ENCODE data around the gene JHY.

JHY gene

DNA sequence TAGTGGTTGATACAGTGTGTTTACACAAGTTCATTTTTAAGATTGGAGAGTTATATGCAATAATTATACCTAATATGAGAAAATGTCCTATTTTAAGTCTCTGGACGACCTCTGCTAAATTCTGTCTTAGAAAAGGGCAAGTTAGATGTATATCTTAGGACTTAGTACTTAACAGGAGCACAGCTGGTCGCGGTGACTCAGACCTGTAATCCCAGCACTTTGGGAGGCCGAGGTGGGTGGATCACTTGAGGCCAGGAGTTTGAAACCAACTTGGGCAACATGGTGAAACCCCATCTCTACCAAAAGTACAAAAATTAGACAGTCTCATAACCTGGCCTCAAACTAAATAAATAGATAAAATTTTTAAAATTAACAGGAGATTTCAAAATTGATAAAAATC lies 71.9 kb downstream of the JHY start:
- no peak for DNase-seq (ENCODE audit: low read depth)

DNA sequence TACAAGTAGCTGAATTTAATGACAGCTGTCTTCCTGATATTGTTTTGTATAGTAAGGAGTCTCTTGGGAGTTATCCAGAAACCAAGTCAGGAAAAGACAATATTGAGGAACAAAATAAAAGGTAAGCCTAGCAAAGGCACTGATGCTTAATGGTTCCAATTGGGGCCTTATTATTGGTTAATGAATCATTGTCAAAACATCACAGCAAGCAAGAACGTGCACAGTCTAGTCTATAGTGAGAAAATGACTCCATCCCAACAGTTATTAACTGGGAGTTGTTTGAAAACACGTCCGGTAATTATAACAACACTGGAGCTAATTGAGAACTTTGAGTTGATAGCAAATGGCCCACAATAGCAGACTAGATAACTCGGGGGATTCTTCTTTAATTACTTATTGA lies 81.4 kb downstream of the JHY start:
- DNase-seq (ENCODE audit: low read depth): no peak

DNA sequence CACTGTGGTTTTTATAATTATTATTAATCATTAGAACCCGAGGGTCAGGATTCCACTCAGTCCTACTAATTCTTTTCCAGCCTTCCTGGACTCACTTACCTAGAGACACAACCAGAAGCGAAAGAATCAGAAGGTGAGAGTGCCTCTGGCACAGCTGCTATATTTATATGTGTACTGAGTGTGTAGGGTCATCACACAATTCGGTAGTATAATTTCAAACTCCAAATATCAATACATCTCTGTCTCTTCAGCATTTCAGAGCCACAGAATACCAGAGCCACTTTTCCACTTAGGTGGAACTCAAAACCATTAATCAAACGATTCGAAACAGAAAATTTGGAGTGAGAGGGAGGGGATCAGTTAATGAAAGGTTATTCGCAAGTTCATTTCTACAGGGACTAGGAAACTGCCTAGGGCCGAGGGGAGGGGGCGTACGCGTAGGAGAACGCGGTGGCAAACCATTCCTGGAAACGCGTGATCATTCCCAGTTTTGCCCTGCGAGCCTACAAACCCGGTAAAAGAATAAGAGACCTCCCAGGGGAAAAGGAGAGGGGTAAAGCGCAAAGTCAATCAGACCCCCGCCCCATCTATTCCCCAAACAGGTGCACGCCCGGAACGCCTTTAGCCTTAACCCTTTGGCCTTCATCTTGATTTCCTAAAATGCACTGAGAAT lies 93.6 kb downstream of the JHY start:
- DNase-seq (ENCODE audit: low read depth): no peak

DNA sequence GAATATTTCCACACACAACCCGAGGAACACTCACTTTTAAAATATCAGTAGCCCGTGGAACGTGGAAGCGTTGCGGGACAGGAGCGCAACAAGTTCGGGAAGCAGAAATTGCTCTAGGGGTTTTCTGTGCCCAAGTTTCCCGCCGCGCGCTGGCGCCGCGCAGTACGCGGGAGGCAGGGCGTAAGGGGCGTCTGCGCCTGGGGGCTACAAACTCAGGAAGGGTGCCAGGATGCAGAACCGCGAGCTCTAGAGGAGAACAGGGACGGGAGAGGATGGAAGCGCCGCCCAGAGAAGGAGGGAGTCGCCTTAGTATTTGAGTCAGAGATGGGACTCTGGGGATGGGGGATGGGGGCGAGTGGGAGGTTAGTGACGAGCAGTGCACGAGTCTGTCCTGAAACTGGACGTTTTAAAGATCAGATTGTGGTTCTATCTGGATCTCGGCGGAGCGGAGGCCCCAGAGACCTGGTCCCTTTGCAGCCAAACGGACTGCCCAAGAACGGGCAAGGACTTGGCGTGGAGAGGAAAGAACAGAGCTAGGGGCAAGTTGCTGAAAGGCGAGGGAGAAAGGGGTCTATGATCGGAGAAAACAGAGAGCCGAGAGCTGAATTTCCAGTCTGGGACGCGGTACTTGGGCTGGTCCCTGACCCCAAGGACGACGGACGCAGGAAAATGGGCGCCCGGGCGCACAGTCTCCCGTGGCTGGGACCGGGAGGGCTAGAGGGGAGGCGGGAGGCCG lies 94.3 kb downstream of the JHY start:
- DNase-seq (ENCODE audit: low read depth): no peak

DNA sequence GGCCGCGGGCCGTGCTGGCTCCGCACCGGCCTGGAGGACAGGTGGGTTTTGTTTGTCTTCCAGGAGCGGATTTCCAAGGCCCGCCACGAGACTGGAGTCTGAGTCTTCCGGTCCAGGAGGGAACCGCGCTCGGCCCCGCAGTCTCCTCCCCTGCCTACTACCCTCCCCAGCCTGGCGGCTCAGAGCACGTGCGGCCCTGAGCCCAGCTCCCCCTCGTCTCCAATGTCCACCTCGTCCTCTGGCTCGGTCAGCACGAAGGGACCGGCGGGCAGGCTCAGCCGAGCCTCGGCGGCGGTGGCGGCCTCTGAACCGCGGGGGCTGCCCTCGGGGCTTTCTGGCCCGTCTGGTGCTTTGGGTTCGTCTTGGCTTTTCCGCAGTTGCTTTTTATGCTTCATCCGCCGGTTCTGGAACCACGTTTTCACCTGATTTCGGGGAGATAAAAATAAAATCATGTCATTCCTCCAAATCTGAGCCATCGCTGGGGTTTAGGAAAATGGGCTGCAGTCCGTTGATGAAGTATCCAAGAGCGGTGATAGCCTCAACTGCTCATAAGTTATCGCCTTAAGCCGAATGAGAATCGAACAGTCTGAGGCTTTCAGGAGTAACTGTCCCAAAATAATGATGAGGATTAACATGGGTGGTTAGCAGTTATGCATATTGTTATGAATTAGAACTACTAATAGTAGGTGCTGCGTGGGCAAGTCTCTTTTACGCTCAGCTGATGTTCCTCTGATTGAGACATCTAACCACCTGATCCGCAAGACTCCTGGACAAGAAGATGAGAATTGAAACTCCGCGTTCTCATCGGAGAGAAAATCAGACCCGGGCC lies 95.1 kb downstream of the JHY start:
- no peak for DNase-seq (ENCODE audit: low read depth)

DNA sequence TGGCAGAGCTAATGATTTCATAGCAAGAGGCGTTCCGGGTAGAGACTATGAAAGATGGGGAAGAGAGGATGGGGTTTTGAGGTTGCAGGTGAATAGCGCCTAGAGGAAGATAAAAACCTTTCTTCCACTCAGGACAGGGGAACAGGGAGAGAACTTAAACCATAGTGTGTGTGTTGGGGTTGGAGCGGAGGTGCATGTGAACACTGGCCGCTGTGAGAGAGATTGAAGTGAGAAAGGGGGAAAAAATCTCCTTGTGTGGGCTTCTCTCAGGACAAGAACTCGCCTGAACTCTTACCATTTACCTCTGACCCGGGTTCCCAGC lies 95.7 kb downstream of the JHY start:
- no peak for DNase-seq (ENCODE audit: low read depth)

DNA sequence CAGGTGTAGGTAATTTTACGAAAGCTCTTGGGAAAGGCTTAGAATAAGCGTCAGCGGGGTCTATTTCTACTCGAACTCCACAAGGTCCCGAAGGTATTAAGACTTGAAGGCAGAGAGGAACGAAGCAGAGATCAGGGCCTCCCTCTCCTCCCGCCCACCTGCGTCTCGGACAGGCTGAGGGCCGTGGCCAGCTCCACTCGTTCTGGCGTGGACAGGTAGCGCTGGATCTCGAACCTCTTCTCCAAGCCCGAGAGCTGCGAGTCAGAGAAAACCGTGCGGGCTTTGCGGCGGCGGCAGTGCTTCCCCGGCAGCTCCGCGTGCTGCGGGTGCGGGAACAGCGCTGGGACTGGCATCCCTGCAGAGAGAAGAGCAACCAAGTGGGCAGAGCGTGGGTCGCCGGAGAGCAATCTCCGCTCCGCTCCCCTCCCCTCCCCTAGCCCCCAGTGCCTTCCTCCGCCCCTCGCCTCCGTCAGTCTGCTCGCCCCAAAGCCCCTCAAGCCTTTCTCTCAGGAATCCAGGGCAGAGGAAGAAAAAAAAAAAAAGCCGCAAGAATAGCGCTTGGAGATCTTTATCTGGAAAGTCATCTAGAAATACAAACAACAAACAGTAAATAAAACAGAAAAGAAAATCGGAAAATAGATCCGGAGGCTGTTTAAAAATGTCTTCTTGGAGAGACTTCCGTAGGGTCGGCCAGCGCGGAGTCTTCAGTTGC lies 96.7 kb downstream of the JHY start:
- no peak for DNase-seq (ENCODE audit: low read depth)

DNA sequence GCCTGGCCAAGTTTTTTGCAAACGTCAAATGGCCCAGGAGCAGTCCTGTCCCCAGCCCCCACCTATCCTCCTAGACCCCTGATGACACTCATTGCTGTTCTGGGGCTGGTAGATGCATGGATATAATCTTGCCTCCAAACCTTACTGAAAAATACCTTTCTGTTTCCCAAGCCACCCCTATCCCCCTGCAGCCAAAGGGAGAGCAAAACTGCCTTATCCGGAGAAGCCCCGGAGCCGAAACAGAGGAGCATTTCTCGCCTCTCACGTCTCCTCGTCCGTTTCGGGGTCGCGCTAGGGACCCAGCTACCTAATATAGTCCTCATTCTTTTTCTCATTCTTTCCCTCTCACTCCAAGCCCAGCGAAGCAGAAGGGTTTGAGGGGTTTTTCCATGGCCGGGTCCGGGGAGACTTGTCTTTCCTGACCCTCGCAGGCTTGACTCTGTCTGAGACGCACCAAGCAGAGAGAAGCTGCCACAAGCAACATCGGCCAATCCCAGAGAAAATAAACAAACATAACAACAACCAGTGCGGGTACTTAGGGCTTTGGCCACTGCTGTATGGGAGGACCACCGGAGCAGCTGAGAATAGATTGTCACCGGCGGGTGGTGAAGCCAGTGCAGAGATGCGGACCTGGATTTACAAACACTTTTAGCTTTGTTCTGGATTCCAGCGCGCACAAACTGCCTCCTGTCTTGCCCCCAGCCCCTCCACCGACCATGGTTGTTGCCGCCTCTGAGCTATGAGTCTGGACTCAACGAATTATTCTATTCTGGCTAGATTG lies 97.4 kb downstream of the JHY start:
- no peak for DNase-seq (ENCODE audit: low read depth)

DNA sequence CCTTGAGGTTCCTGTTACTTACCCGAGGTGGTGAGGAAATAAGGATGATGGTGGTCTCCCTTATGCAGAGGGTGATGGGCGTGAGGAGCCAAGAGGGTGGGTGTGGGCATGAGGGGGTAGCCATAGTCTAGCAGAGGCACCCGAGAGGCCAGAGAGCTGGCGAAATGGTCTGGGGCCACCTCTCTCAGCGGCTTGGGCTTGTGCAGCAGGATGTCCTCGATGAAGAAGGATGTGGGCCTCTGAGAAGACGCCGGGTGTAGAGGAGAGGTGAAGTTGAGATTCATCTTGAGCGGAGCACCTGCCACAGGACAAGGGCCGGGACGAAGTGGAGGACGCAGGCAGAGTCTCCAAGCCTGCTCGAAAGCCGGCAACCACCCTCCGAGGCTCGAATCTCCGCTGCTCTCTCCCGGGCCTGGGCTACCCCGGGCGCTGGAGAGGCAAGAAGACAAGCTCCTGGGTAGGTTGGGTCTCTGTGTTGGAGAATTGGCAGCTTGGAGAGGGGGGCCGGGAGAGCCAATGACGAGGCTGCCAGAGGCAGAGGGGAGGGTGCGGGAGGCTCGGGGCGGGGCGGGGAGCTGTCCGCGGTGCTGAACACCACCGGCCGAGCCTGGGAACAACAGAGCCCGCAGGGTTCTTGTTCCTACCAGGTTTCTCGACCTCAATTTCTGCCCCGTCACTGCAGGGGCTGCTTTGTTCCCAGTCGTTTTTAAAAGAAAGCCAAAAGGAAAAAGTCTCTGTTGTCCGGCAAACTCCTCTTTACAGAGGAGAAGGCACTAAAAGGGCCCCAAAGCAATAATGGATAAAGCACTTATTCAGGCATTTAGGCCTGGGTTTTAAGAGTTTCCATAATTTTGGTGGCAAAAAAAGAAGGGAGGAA lies 99.1 kb downstream of the JHY start, which contains the start of gene BSX:
Gene BSX (minus strand): TSS at position 447 of the 877 bp plus-strand sequence. CDS start 163 bp downstream, at position 284.
- peak; percentile 10 for DNase-seq (ENCODE audit: low read depth)

DNA sequence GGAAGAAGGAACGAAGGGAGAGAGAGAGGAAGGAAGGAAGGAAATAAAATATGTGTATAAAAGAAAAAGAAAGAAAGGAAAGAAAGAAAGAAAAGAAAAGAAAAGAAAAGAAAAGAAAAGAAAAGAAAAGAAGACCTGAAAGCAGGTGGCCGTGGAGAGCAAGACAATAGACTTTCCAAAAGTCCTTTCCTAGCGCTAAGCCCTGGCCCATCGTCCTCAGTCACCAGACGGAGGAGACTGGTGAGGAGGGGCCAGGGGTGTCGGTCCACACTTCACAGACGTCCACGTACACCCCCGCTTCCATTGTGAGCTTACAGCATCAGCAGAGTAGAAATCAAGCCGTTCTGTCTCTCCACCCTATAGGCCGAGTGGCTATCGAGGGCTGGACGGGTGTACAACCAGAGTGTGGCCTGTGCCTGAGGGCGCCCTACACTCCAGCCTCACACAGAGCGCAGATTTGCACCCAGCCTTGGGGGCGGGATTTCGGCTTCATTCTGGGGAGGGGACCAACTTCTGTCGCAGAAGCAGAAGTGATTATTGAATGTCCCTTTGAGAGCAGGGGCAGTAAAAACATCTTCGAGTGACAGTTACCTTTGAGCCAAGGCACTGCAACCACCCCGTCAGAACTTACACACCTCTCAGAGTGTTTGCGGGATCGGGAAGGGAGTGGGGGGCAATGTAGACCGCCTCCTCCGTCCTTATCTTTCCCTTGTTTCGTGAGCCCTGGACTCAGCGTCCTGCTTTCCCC lies 101.1 kb downstream of the JHY start:
- no peak for DNase-seq (ENCODE audit: low read depth)

DNA sequence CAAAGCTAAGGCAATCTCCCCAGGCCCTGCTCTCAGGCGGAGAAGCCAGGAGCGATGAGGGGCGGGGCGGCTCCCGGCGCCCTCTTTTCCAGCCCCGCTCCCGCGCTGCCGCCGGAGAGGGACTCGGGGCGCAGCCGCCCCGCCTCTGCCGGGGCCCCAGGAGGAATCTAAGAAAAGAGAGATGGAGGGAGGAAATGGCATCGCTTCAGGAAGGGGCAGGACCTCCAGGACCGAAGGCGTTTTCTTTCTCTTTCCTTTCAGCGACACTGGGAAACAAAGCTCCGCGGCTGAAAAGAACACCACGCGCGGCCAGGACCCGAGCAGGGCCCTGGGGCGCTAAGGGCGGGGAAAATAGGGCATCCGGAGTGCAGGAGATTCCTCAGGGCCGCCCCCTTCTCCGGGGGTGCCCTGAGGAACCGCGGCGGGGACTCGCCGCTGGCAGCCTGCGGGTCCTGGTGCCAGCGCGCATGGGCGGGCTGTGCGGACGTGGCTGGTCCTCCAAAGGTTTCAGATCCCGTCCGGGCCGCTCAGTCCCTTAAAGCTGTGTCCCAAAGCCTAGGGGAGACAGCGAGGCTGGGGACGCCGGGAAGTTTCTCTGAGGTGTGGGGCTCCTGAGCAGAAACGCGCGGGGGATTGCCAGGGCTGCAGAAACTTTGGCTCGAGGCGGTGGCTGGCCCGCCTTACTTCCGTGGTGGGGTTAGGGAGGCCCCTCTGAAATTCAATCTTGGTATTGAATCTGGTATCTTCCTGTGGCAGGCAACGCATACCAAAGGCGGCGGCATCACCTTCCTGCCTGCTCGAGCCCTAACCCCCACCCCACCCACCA lies 101.8 kb downstream of the JHY start:
- no peak for DNase-seq (ENCODE audit: low read depth)

DNA sequence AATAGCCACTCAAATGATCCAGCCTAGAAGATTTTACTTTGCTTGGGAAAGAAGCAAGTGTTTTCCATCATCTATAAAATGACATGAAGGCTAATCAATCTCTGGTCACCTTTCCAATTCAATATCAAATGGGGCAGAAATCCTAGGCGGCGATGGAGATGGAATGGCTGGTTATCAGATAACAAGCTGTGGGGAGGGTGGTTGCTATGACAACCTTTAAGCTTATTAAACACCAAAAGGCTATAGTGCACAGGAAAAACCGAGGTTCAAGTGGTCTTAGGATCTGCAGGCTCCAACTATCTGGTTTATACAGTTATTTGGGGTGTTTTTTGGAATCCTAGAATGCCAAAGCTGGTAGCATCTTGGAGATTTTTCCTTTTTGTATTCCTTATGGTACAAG lies 113.0 kb downstream of the JHY start:
- no peak for DNase-seq (ENCODE audit: low read depth)

DNA sequence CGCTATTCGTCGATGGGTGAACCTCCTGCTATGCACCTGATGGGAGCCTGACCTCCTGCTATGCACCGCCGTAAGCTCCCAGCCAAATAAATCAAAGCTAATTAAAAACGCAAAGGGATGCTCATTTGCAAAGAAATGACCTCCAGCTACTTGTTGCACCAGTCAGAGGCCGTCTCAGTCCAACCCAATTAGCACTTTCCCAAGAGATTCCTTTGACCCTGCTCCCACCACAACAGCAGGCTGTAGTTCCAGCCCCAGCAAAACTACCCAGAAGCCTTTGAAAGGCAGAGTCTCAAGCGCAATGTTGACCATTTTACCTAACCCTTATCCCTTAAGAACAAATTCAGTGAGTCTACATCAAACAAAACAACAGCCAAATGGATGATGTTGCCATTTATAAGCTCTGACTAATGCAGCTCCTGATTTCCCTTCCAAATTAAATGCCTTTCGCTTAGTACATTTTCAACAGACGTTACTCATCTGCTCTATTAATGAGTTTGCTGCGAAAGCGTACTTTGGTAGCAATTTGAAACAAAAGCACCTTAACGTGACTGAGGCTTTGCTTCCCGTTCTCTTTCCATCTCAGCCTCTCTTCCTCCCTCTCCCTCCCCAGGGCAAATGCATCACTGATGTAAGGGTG lies 116.3 kb downstream of the JHY start:
- DNase-seq (ENCODE audit: low read depth): no peak

DNA sequence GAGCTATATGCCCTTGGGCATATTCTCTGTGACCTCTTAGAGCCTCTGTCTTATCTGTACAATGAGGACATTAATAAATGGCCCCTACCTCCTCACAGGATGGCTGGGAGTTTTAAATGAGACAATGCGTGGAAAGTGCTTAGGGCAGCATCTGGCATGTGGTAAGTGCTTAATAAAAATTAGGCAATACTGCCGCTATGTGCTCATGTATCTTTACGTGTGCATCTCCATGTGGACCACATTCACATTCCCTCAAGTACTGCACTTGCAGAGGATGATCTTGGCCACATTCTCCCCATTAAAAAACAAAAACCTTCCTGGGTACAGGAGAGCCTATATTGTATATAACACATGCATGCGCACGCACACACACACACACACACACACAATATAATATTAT lies 118.2 kb downstream of the JHY start:
- DNase-seq (ENCODE audit: low read depth): no peak

DNA sequence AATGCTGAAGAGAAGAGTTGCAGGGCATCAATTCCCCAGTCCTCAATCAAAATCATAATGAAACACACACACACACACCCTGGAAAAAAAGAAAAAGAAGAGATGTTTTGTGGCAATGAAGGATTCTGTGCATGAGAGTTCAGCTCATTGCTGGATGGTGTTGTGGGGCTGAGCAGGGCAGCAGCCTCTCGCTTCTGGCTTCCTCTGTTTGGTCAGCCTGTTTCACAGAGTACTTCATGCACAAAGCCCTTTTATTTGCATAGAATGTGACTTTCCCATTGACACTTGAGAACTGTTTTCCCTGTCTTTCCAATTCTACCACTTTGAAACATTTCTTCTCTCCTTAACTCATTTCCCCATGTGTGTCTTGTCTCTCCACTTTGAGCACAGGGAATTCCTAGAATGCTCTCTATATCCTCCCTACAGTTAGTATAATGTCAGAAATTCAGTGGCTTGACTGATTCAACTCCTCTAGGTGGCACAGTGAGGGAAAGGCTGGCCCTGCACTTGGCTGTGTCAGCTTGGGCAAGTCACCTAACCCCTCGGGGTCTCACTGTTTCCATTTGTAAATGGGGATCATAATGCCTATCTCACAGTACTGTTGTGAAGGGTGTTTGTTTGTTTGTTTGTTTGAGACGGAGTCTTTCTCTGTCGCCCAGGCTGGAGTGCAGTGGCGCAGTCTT lies 124.4 kb downstream of the JHY start:
- no peak for DNase-seq (ENCODE audit: low read depth)

All from stimulated activated CD8-positive, alpha-beta memory T cell treated with anti-CD3 and anti-CD28 coated beads, Interleukin-12 subunit alpha, Interleukin-12 subunit beta, amount 100 ng/mL, for 4 hours (primary cell).